ENCODE measurements around the gene DGKQ.
"Not testable (repeated sequence)": the region's sequence is repeated elsewhere in the genome, so short reads cannot be mapped to it uniquely, and the experiment has no call there.

DGKQ gene

DNA sequence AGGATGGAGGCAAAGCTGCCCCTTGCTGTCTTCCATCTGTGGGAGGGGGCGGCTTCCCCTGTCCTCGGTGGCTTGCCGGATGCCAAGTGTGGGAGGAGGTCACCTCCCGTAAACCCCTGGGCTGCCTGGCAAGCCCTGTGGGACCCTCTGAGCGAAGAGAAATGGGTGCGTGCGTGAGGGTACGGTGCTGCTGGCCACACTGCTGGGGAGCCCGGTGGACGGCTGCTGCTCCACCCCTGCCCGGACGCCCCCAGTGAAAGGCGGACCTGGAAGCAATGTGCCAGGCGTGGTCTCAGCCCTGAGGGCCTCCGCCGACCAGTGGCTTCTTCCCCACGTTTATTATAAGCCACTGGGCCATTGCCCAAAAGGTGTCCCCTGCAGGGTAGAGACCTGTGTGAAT, 8.9 kb upstream of the DGKQ start:
- Histone ChIP-seq H3K27me3 (ENCODE audit: insufficient read depth, insufficient read length) (peaks cover 14% of the 10 kb centered on the region), H3K4me1 (ENCODE audit: insufficient read depth, insufficient read length) (peaks cover 2% of the 10 kb centered on the region), H3K36me3 (ENCODE audit: insufficient read depth, insufficient read length, low read length) (no peaks in the 10 kb centered on the region), H3K4me3 (ENCODE audit: insufficient read length, low read depth) (no peak overlapping the region), H3K9me3 (ENCODE audit: insufficient read depth, low read length) (no peaks in the 10 kb centered on the region), H3K9ac (ENCODE audit: insufficient read length, low read depth) (no peak overlapping the region)
- TF ChIP-seq SUZ12 (IDR thresholded peaks at IDR 0.05; ENCODE audit: extremely low read depth, insufficient read depth, insufficient read length) (no peak), YY1 (IDR thresholded peaks at IDR 0.05; ENCODE audit: insufficient read depth, insufficient read length) (no peak), ZNF274 (IDR thresholded peaks at IDR 0.05; ENCODE audit: low read depth, low read length) (no peak)
- no peak for DNase-seq (ENCODE audit: low read depth, low spot score)

DNA sequence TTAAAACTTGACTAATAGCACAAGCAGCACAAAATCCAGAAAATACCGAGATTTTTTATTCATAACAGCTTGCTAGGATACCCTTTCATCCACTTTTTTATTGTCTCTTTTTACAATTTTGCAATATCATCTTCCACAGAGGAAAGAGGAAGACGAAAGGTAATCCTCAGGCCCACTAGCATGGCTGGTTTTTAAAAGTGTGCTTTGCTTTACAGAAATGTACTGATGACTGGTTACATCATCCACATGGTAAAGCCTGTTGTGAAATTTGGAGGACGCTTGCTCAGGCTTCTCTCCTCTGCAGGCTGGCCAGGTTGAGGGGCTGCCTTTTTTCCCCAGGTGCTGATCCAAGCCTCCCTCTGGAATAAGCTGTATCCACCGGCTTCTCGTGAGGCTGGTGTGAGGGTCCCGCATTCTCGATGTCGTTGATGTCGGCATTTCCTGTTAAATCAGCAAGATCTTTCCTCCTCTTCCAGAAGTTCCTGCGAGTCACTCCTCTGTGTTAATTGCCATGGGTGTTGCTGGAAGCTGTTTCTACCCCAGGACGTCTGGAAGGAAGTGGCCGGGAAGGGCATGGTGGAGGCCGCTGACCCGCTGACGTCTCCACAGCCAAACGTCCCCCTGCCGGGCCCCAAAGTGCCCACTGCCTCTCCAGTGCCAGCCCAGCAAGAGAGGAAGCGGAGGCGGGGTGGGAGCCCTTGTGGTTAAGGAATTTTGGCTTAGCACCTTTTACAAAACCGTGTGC, 5.8 kb upstream of the DGKQ start:
- H3K9ac ChIP-seq (ENCODE audit: insufficient read length, low read depth): peak overlapping the region; percentile 13
- peaks cover 10% of the 10 kb centered on the region for H3K27me3 ChIP-seq (ENCODE audit: insufficient read depth, insufficient read length)
- no peaks in the 10 kb centered on the region for H3K36me3 ChIP-seq (ENCODE audit: insufficient read depth, insufficient read length, low read length)
- no peak overlapping the region for H3K4me3 ChIP-seq (ENCODE audit: insufficient read length, low read depth)
- no peak for DNase-seq (ENCODE audit: low read depth, low spot score)
- no peaks in the 10 kb centered on the region for H3K4me1 ChIP-seq (ENCODE audit: insufficient read depth, insufficient read length)
- H3K9me3 ChIP-seq (ENCODE audit: insufficient read depth, low read length): peaks cover 14% of the 10 kb centered on the region; the same call in 1 of the 2 replicates
- TF ChIP-seq YY1 (IDR thresholded peaks at IDR 0.05; ENCODE audit: insufficient read depth, insufficient read length): no peak
- TF ChIP-seq ZNF274 (IDR thresholded peaks at IDR 0.05; ENCODE audit: low read depth, low read length): no peak

DNA sequence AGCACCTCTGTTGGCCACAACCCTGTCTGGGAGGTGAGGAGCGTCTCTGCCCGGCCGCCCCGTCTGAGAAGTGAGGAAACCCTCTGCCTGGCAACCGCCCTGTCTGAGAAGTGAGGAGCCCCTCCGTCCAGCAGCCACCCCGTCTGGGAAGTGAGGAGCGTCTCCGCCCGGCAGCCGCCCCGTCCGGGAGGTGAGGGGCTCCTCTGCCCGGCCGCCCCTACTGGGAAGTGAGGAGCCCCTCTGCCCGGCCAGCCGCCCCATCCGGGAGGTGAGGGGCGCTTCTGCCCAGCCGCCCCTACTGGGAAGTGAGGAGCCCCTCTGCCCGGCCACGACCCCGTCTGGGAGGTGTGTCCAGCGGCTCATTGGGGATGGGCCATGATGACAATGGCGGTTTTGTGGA, 2.6 kb upstream of the DGKQ start:
- Histone ChIP-seq H3K9me3 (ENCODE audit: insufficient read depth, low read length) (peaks cover 15% of the 10 kb centered on the region; the same call in 1 of the 2 replicates), H3K27me3 (ENCODE audit: insufficient read depth, insufficient read length) (peaks cover 37% of the 10 kb centered on the region)
- not testable (repeated sequence) for H3K4me3 ChIP-seq (ENCODE audit: insufficient read length, low read depth); H3K9ac ChIP-seq (ENCODE audit: insufficient read length, low read depth); H3K36me3 ChIP-seq (ENCODE audit: insufficient read depth, insufficient read length, low read length); DNase-seq (ENCODE audit: low read depth, low spot score); H3K4me1 ChIP-seq (ENCODE audit: insufficient read depth, insufficient read length)

DNA sequence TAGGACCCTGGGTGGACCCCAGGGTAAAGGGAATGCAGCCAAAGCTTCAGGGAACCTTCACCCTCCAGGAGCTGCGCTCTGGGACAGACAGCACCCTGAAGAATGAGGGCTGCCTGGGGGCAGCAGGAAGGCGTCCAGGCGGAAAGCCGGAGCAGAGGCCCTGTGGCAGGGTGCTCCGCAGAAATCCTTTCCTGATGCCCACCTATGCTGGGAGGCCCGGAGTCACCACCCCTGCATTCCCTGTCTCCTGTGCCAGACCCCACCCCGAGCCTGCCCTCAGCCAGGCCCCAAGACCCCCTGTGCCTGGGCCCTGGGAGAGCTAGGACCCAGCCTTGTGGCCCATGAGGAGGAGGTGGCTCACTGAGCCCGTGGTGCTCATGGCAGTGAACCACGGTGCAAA, 1.3 kb upstream of the DGKQ start:
- Histone ChIP-seq H3K9me3 (ENCODE audit: insufficient read depth, low read length) (peaks cover 15% of the 10 kb centered on the region; the same call in 1 of the 2 replicates), H3K36me3 (ENCODE audit: insufficient read depth, insufficient read length, low read length) (no peaks in the 10 kb centered on the region), H3K27me3 (ENCODE audit: insufficient read depth, insufficient read length) (peaks cover 38% of the 10 kb centered on the region), H3K9ac (ENCODE audit: insufficient read length, low read depth) (no peak overlapping the region), H3K4me3 (ENCODE audit: insufficient read length, low read depth) (no peak overlapping the region), H3K4me1 (ENCODE audit: insufficient read depth, insufficient read length) (peaks cover 16% of the 10 kb centered on the region)
- TF ChIP-seq YY1 (IDR thresholded peaks at IDR 0.05; ENCODE audit: insufficient read depth, insufficient read length) (no peak), SUZ12 (IDR thresholded peaks at IDR 0.05; ENCODE audit: extremely low read depth, insufficient read depth, insufficient read length) (no peak), ZNF274 (IDR thresholded peaks at IDR 0.05; ENCODE audit: low read depth, low read length) (no peak)
- no peak for DNase-seq (ENCODE audit: low read depth, low spot score)

DNA sequence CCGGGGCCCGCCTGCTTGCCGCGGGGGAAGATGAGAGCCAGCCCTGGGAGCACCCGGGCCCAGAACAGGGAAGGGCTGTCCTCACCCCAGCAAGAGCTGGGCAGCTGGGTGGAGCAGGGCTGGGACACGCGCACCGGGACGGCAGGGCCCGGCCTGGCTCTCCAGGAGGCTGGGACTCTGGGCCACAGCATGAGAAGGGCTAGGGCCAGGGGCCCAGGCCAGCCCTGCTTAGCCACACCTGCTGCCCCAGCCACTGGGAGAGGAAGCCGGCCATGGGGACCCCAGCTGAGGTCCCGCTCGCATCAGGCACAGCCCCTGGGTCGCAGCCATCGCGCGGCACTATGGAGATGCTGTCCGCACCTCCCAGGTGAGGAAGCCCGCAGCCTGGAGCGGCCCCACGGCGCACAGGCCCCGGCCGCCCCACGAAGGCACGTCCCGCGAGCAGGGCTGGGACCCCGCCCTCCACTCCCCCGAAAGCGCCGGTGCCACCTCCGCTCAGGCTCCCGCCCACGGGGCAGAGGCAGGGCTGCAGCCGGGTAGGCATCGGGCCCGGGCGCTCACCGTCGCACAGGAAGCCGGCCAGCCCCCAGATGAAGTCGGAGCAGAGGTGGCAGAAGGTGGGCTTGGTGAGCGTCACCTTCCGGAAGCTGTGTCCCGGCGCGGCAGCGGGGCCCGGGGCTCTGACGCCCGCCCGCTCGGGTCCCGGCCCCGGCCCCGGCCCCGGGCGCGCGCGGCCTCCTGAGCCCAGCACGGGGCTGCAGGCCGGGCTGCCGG, 531 bp downstream of the DGKQ start:
- peaks cover 26% of the 10 kb centered on the region for H3K4me1 ChIP-seq (ENCODE audit: insufficient read depth, insufficient read length)
- H3K27me3 ChIP-seq (ENCODE audit: insufficient read depth, insufficient read length): peaks cover 38% of the 10 kb centered on the region
- H3K9me3 ChIP-seq (ENCODE audit: insufficient read depth, low read length): peaks cover 15% of the 10 kb centered on the region; the same call in 1 of the 2 replicates
- no peak for TF ChIP-seq YY1 (IDR thresholded peaks at IDR 0.05; ENCODE audit: insufficient read depth, insufficient read length)
- no peak for TF ChIP-seq SUZ12 (IDR thresholded peaks at IDR 0.05; ENCODE audit: extremely low read depth, insufficient read depth, insufficient read length)
- no peak for TF ChIP-seq ZNF274 (IDR thresholded peaks at IDR 0.05; ENCODE audit: low read depth, low read length)
- H3K9ac ChIP-seq (ENCODE audit: insufficient read length, low read depth): peak overlapping the region; percentile 81
- DNase-seq (ENCODE audit: low read depth, low spot score): no peak
- peak overlapping the region; percentile 71 for H3K4me3 ChIP-seq (ENCODE audit: insufficient read length, low read depth)
- no peaks in the 10 kb centered on the region for H3K36me3 ChIP-seq (ENCODE audit: insufficient read depth, insufficient read length, low read length)

DNA sequence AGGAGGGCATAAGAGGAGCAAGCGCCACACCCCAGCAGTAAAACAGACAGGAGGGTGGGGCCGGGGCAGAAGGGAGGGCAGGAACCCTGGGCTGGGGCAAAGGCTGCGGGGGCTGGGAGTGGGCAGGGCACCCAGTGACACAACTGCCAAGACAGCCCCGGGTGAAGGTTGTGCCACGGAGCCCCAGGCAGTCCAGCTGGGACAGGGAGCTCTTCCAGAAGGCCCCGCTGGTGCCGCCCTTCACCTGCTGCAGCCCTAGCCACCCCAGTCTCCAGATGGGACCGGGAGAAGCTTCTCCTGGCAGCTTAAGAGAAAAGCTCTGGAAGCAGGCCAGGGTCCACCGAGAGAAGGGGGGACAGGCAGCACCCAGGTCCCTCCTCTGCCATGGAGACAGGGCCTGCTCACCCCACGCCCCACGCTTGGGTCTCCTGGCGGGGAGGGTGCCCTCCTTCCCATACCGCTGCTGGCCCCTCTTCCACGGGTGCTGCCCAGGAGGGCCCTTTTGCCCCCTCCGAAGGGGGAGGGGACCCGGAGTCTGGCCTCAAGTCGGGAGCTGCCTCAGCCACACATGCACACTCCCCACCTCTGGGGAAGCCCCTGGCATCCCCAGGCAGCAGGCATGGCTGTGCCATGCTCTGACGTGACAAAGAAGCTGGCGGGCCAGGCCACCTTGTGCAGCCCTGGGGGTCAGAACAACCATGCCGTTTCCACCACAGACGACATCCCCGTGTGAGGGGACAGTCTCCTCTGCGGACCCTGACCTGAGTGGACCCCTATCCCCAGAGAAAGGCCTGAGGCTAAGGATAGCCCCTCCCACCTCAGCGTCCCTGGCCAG, 1.5 kb downstream of the DGKQ start:
- no peak for DNase-seq (ENCODE audit: low read depth, low spot score)
- H3K27me3 ChIP-seq (ENCODE audit: insufficient read depth, insufficient read length): peaks cover 38% of the 10 kb centered on the region
- no peak for TF ChIP-seq SUZ12 (IDR thresholded peaks at IDR 0.05; ENCODE audit: extremely low read depth, insufficient read depth, insufficient read length)
- no peak for TF ChIP-seq ZNF274 (IDR thresholded peaks at IDR 0.05; ENCODE audit: low read depth, low read length)
- TF ChIP-seq YY1 (IDR thresholded peaks at IDR 0.05; ENCODE audit: insufficient read depth, insufficient read length): no peak
- H3K4me1 ChIP-seq (ENCODE audit: insufficient read depth, insufficient read length): peaks cover 26% of the 10 kb centered on the region
- peaks cover 2% of the 10 kb centered on the region for H3K36me3 ChIP-seq (ENCODE audit: insufficient read depth, insufficient read length, low read length)
- H3K9me3 ChIP-seq (ENCODE audit: insufficient read depth, low read length): peaks cover 15% of the 10 kb centered on the region; the same call in 1 of the 2 replicates
- peak overlapping the region; percentile 81 for H3K9ac ChIP-seq (ENCODE audit: insufficient read length, low read depth)
- H3K4me3 ChIP-seq (ENCODE audit: insufficient read length, low read depth): peak overlapping the region; percentile 71

All from NT2/D1 (cell line).